Osteocyte (in vitro differentiated cells): ENCODE measurements around the gene TRAF2. TPM values are rescaled to one million over a fixed set of nuclear protein-coding genes. Genes with fewer than 3 reads are reported as not detected.
"Not testable (repeated sequence)": the region's sequence is repeated elsewhere in the genome, so short reads cannot be mapped to it uniquely, and the experiment has no call there.

Source experiments
- DNase-seq: peaks from one replicate; pipeline ENCODE4 v3.0.0; 2021; ENCODE audit warnings: mixed read lengths; ENCODE audit not compliant: unreplicated experiment; ENCODE audit errors: extremely low spot score
- H3K27ac Mint-ChIP-seq: one replicate; pipeline ENCODE4 v1.8.0; 2021; ENCODE audit warnings: mild to moderate bottlenecking, mixed read lengths; ENCODE audit not compliant: unreplicated experiment
- H3K27me3 Mint-ChIP-seq: one replicate; pipeline ENCODE4 v1.8.0; 2021; ENCODE audit warnings: mixed read lengths; ENCODE audit not compliant: unreplicated experiment
- H3K36me3 Mint-ChIP-seq: one replicate; pipeline ENCODE4 v1.8.0; 2021; ENCODE audit warnings: mixed read lengths; ENCODE audit not compliant: unreplicated experiment
- H3K4me1 Mint-ChIP-seq: one replicate; pipeline ENCODE4 v1.8.0; 2021; ENCODE audit warnings: mixed read lengths; ENCODE audit not compliant: unreplicated experiment
- H3K4me3 Mint-ChIP-seq: one replicate; pipeline ENCODE4 v1.8.0; 2021; ENCODE audit warnings: mild to moderate bottlenecking, moderate library complexity, mixed read lengths; ENCODE audit not compliant: unreplicated experiment
- H3K9me3 Mint-ChIP-seq: one replicate; pipeline ENCODE4 v1.8.0; 2021; ENCODE audit warnings: mixed read lengths; ENCODE audit not compliant: unreplicated experiment
- total RNA-seq: library from RNA; stranded (reverse); gene quantifications from 2 replicates; pipeline ENCODE4 v1.2.1, GENCODE V29; 2021
- TF ChIP-seq, protein P1 (sequence below): fragments of 200-600 bp; sonication (generic); IDR thresholded peaks from 2 replicates; pipeline ENCODE4 v1.5.0; 2021; ENCODE audit warnings: antibody characterized with exemption, mild to moderate bottlenecking, moderate library complexity

Gene TRAF2
- total RNA-seq, 1 donor from 2014 or later = 14.4 TPM

GRCh38 chr9:136839229-136840139 is 46.8 kb upstream of the TRAF2 start:
- peaks cover 6% of the 10 kb centered on the region for H3K36me3 Mint-ChIP-seq
- DNase-seq = no peak
- peak overlapping the region; percentile 85 for H3K27ac Mint-ChIP-seq
- TF ChIP-seq, protein P1, sequence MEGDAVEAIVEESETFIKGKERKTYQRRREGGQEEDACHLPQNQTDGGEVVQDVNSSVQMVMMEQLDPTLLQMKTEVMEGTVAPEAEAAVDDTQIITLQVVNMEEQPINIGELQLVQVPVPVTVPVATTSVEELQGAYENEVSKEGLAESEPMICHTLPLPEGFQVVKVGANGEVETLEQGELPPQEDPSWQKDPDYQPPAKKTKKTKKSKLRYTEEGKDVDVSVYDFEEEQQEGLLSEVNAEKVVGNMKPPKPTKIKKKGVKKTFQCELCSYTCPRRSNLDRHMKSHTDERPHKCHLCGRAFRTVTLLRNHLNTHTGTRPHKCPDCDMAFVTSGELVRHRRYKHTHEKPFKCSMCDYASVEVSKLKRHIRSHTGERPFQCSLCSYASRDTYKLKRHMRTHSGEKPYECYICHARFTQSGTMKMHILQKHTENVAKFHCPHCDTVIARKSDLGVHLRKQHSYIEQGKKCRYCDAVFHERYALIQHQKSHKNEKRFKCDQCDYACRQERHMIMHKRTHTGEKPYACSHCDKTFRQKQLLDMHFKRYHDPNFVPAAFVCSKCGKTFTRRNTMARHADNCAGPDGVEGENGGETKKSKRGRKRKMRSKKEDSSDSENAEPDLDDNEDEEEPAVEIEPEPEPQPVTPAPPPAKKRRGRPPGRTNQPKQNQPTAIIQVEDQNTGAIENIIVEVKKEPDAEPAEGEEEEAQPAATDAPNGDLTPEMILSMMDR = no peak
- H3K9me3 Mint-ChIP-seq = no peaks in the 10 kb centered on the region
- H3K27me3 Mint-ChIP-seq = no peaks in the 10 kb centered on the region
- H3K4me3 Mint-ChIP-seq = no peak overlapping the region
- peaks cover 37% of the 10 kb centered on the region for H3K4me1 Mint-ChIP-seq

- Mint-ChIP-seq H3K4me1 (peaks cover 37% of the 10 kb centered on the region), H3K36me3 (peaks cover 6% of the 10 kb centered on the region), H3K4me3 (no peak overlapping the region), H3K27ac (peak overlapping the region; percentile 85), H3K9me3 (no peaks in the 10 kb centered on the region), H3K27me3 (no peaks in the 10 kb centered on the region)
- TF ChIP-seq, protein P1 = no peak
- no peak for DNase-seq
Measured at GRCh38 chr9:136840140-136840876, 46.0 kb upstream of the TRAF2 start.

DNA sequence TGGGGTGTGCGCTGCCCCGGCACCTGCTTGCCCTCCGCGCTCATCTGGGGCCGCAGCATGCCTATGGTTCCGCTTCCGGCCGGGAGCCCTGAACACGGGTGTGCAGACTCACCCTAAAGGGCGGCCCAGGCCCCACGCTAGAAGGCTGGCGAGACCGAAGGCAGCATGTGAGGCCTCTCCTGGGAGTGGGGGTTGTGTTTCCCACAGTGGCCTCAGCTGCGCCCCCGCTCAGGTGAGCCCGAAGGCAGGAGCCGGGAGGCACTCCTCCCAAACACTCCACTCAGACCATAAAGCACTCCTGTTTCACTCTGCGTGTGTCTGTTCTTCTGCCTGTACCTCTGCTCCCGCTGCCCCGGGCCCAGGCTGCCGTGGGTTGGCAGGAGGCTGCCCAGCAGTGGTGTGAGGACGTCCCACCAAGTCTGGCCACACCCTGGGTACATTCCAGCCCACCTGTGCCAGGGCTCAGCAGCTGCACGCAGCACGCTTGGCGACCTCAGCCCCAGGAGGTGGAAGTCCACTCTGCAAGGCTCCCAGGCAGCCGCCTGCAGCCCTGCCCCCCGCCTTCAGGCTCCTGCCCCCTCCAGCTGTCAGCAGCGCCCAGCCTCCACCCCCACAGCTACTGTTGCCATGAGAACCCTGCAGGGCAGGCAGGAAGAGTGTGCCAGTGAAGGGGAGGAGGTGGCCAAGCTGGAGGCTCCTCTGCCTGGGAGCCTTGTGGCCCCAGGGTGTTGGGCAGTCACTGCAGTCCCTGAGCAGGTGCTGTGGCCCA is 45.3 kb upstream of the TRAF2 start:
- Mint-ChIP-seq H3K27ac (peak overlapping the region; percentile 81), H3K4me1 (peaks cover 37% of the 10 kb centered on the region), H3K27me3 (no peaks in the 10 kb centered on the region), H3K36me3 (peaks cover 6% of the 10 kb centered on the region), H3K4me3 (peak overlapping the region; percentile 50), H3K9me3 (no peaks in the 10 kb centered on the region)
- DNase-seq = no peak
- TF ChIP-seq, protein P1 = no peak

GRCh38 chr9:136841646-136842379 is 44.5 kb upstream of the TRAF2 start:
- H3K36me3 Mint-ChIP-seq = not testable (repeated sequence)
- H3K4me3 Mint-ChIP-seq = peak overlapping the region; percentile 76
- H3K27ac Mint-ChIP-seq = peak overlapping the region; percentile 81

DNA sequence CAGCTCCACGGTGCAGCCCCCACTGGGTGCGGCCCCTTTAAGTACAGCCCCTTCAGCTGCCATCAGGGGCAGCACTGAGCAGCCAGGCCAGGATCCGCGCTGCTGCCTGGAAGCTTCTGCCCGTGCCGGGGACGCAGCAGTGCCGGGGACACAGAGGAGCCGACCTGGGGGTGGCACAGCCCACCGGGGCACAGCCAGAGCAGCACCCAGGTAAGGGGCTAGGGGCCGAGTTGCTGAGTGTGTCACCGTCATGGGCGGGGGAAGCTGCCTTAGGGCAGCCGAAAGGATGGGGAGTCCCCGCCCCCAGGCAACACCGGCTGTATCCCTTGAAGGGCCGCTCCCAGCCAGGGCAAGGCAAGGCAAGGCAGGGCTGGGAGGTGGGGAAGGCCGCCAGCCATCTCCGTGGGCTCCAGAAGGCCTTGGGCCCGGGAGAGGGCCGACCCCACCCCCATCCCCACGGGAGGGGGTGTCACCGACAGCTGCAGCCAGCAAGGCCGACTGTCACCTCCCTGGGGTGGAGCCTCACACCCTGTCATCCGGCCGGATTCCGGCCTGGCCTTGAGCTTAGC is 43.9 kb upstream of the TRAF2 start, which contains the start of gene AJM1:
Gene AJM1 (plus strand): TSS at position 99 of the 569 bp plus-strand sequence. CDS start 1,937 bp downstream, outside the sequence.
- DNase-seq = peak; percentile 93
- Mint-ChIP-seq H3K4me3 (peak within 1 kb of the TSS; percentile 76), H3K4me1 (peaks cover 44% of the 10 kb centered on the region), H3K27ac (peak within 1 kb of the TSS; percentile 81)
- TF ChIP-seq, protein P1 = peak; percentile 89
- H3K27me3 Mint-ChIP-seq, H3K9me3 Mint-ChIP-seq, H3K36me3 Mint-ChIP-seq: not testable (repeated sequence)

More at GRCh38 chr9:136841646-136842379, 44.5 kb upstream of the TRAF2 start:
- not testable (repeated sequence) for H3K9me3 Mint-ChIP-seq, DNase-seq, H3K27me3 Mint-ChIP-seq
- peaks cover 41% of the 10 kb centered on the region for H3K4me1 Mint-ChIP-seq

- H3K9me3 Mint-ChIP-seq, DNase-seq, H3K36me3 Mint-ChIP-seq, H3K27me3 Mint-ChIP-seq, H3K27ac Mint-ChIP-seq: not testable (repeated sequence)
- Mint-ChIP-seq H3K4me3 (peak overlapping the region; percentile 40), H3K4me1 (peaks cover 44% of the 10 kb centered on the region)
Measured at GRCh38 chr9:136843159-136843800, 43.0 kb upstream of the TRAF2 start.
